HuH-7 (cell line): ENCODE measurements around the gene NPAS4.
"Not testable (repeated sequence)": the region's sequence is repeated elsewhere in the genome, so short reads cannot be mapped to it uniquely, and the experiment has no call there.

Experiments used
- DNase-seq: peaks from one replicate; pipeline ENCODE4 v3.0.0; 2011; ENCODE audit warnings: low spot score

The NPAS4 gene

DNA sequence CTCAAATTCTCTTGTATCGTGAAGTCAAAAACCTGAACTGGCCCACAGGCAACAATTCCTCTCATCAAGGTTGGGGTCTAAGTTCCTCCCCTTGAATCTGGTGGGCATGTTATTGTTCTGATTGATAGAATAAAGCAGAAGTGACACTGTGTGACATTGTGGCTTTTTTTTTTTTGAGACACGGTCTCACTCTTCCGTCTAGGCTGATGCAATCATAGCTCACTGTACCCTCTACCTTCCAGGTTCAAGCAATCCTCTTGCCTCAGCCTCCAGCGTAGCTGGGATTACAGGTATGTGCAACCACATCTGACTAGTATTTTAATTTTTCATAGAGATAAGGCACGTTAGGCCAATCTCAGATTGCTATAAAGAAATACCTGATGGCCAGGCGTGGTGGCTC lies 37.0 kb downstream of the NPAS4 start:
- no peak for DNase-seq

DNA sequence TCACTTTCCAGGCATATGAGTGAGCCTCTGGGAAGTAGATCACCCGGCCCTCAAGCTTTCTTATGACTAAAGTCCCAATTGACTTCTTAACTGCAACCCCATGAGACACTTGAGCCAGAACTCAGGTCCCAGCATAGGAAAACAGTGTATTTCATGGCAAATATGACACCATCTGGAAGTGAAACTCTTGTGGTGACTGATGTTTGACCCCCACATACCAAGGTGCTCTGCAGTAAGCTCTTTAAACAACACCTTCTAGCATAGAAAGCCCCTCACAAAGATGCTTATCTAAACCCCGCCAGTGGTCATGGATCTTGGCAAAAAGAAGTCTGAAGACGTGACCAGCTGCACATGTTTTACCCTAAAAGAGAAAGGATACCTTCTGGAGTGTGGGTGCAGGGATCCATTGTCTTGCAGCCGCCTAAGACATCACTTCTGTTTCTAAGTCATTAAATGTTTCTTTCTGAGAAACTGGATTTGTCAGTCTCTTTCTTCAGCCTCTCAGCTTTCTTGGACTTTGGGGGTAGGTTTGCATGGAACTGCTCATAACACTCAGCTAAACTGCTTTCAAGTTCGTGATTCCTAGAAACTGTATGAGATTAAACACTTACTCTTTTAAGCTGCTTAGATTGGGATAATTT lies 38.4 kb downstream of the NPAS4 start:
- no peak for DNase-seq

- no peak for DNase-seq
Measured at GRCh38 chr11:66462010-66462409, 41.2 kb downstream of the NPAS4 start.

- peak; percentile 30 for DNase-seq
Measured at GRCh38 chr11:66462911-66463310, 42.1 kb downstream of the NPAS4 start.

DNA sequence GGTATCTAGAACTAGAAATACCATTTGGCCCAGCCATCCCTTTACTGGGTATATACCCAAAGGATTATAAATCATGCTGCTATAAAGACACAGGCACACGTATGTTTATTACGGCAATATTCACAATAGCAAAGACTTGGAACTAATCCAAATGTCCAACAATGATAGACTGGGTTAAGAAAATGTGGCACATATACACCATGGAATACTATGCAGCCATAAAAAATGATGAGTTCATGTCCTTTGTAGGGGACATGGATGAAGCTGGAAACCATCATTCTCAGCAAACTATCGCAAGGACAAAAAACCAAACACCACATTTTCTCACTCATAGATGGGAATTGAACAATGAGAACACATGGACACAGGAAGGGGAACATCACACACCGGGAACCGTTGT lies 43.3 kb downstream of the NPAS4 start:
- DNase-seq = not testable (repeated sequence)

- peak; percentile 61 for DNase-seq
Measured at GRCh38 chr11:66464916-66465315, 44.1 kb downstream of the NPAS4 start.

- DNase-seq = peak; percentile 71
Measured at GRCh38 chr11:66465373-66466224, 44.8 kb downstream of the NPAS4 start.

DNA sequence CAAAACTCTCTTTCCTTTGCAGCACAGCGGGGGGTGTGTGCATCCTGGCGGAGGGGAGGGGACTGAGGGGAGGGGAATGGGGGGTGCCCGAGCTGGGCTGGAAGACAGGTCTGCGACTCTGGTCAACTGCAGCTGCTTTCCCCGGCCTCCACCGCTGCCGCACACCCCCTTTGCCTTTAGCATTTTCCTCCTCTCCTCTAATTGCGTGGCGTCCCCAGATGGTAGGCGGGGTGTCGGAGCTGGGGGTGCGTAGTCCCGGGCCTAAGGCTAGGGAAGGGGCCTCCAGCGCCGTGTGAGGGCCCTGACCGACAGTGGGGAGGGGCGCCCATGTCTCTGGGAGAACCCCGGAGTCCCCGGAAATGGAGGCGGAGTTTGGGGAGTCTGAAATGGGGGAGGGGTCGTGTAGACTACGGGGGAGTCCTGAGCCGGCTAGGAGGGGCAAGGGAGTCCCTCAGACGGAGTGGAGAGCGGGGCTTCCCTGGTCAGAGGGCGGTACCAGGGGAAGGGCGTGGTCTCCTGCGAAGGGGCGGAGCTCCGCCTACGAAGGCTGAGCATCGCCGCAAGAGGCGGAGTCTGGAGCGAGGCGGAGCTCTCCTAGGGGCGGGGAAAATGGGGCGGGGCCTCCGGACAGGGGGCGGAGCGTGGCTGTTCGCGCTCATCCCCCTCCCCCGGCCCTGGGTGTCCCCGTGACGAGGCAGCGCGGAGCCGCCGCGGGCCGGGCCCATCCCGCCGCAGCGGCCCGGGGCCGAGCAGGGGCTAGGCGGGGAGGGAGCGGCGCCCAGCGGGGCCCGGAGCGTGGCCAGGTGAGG lies 45.6 kb downstream of the NPAS4 start, which contains the start of gene PELI3:
Gene PELI3 (plus strand): TSS at position 681 of the 809 bp plus-strand sequence. CDS start 1,224 bp downstream, outside the sequence.
- peak; percentile 100 for DNase-seq

DNA sequence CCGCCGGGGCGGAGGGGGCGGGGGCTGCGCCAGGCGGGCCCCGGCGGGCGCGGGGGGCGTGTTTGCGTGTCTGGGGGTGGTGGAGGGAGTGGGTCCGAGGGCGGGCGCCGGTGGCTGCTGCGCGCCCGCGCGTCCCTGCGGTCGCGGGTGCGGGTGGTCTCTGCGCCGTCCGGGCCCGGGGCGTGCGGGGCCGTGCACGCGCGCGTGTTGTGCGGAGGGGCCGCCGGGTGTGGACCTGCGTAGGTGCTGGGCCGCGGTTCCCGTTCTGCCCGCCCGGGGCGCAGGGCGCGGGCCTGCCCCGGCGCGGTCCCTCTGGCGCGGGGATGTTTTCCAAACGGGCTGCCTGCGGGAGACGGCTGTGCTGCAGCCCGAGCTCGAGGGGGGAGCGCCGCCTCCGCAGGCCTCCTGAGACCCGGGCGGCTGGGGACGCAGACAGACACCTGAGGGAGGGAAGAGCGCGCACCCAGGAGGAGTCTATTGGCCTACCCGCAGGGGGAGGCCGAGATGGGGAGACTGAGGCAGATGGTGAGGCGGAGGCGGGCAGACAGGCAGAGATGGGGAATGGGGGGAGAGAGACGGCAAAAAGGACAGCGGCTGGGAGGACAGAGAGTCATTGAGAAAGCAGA lies 46.3 kb downstream of the NPAS4 start:
- DNase-seq = peak; percentile 99

DNA sequence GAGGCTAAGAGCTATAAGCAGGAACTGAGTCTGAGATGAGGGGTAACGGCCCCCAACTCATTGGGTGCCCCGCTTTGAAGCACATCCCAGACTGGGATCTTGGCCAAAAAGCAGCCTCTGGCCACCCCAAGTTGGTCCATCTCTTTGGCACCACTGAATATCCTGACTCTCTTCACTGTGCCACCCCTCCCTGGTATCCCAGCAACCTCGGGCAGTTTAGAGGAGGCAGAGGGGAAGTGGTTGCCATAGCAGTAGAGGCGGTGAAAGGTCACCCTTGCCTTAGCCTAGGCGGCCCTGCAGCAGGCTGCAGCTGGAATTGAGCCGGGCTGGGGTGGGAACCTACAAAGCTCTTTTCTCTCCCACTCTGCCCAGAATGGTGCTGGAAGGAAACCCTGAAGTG lies 46.9 kb downstream of the NPAS4 start:
- peak; percentile 100 for DNase-seq

GRCh38 chr11:66468691-66469090 lies 47.9 kb downstream of the NPAS4 start:
- DNase-seq = no peak

- no peak for DNase-seq
Measured at GRCh38 chr11:66469441-66469840, 48.6 kb downstream of the NPAS4 start.

GRCh38 chr11:66470015-66470414 lies 49.2 kb downstream of the NPAS4 start:
- no peak for DNase-seq

DNA sequence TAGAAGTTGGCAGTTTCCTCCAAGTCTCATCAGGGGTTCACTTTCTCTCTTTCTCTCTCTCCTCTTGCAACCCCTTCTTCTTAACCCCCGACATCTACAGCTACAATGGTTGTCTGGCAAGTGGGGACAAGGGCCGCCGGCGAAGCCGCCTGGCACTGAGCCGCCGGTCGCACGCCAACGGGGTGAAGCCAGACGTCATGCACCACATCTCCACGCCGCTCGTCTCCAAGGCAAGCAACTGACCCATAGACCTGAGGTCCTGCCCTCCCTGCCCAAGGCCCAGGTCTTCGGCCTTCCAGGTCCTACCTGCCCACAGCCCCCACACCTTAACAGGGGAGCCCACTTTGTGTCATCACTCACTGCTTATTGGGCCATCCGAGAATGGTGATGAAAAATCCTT lies 50.3 kb downstream of the NPAS4 start:
- DNase-seq = no peak

DNA sequence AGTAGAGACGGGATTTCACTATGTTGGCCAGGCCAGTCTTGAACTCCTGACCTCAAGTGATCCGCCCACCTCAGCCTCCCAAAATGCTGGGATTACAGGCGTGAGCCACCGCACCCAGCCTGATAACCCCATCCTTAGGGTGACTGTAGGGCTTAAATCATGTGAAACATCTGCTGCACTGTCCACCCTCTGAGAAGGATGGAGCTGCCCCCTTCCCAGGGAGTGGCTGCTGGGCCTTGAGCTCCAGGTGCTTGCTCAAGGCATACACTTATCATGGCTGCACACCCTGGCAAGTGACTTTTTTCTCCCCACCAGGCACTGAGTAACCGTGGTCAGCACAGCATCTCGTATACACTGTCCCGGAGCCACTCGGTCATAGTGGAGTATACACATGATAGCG lies 51.2 kb downstream of the NPAS4 start:
- no peak for DNase-seq

- no peak for DNase-seq
Measured at GRCh38 chr11:66473167-66473566, 52.3 kb downstream of the NPAS4 start.

DNA sequence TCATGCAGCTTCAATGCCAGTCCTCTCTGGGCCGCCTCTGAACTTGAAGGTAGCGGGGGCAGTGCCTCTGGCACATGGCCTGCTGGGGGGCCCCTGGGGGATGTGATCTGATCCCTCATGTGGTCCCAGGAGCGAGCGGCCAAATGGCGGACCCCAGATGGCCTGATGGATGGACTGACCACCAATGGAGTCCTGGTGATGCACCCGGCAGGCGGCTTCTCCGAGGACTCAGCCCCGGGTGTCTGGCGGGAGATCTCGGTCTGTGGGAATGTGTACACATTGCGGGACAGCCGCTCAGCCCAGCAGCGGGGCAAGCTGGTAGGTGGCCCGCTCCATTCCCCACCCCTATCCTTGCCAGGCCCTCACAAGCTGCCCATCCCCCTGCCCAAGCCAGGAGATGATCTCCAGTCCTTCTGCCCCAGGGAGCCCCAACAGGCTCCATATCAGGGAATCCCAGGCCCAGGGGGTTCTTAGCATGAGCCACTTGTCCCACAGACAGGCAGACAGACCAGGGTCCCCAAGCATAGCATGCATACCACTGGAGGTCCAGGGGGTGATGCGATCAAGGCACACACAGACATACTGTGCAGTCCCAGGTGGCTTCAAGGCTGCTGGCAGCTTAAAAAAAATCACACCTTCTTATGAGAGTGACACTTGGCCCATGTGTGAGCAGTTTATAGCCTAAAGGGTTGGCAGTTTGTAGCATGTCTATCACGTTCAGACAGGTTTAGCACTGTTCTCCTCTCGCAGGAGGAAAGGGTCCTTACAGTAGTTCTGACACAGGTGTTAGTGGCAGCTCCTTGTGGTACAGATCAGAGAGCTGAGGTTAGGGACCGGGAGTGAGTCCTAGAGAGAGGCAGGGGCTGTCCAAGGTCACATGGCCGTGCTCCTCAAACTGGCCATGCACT lies 53.0 kb downstream of the NPAS4 start:
- DNase-seq = no peak

DNA sequence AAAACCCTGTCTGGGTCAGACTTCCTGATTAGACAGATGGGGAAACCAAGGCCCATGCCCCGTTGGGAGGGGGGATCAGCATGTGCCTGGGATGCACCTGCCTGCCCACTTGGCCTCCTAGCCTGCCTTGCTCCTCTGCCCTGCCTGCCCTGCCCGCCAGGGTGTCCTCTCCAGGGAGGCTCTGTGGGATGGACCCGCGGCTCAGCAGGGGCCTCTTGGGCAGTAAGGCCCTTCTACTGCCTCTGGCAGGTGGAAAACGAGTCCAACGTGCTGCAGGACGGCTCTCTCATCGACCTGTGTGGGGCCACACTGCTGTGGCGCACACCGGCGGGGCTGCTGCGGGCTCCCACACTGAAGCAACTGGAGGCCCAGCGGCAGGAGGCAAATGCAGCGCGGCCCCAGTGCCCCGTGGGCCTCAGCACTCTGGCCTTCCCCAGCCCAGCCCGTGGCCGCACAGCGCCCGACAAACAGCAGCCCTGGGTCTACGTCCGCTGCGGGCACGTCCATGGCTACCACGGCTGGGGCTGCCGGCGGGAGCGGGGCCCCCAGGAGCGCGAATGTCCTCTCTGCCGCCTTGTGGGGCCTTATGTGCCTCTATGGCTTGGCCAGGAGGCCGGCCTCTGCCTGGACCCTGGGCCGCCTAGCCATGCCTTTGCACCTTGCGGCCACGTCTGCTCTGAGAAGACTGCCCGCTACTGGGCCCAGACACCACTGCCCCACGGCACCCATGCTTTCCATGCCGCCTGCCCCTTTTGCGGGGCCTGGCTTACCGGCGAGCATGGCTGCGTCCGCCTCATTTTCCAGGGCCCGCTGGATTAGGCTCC lies 54.7 kb downstream of the NPAS4 start:
- DNase-seq = no peak
